AG09319 (cell line): Measurements from ENCODE around the gene RALGPS1.

Source experiments
- DNase-seq: peaks from one replicate; pipeline ENCODE4 v3.0.0-alpha.2; 2010; ENCODE audit warnings: low read depth; ENCODE audit errors: extremely low read depth
- TF ChIP-seq, protein P1 (sequence below): IDR thresholded peaks from 2 replicates; pipeline ENCODE4 v1.5.1; 2011; ENCODE audit warnings: low read depth, mild to moderate bottlenecking, inconsistent platforms, low read length, moderate library complexity

The RALGPS1 gene

GRCh38 chr9:127093319-127094020 is 178.9 kb downstream of the RALGPS1 start:
- DNase-seq = no peak
- TF ChIP-seq, protein P1, sequence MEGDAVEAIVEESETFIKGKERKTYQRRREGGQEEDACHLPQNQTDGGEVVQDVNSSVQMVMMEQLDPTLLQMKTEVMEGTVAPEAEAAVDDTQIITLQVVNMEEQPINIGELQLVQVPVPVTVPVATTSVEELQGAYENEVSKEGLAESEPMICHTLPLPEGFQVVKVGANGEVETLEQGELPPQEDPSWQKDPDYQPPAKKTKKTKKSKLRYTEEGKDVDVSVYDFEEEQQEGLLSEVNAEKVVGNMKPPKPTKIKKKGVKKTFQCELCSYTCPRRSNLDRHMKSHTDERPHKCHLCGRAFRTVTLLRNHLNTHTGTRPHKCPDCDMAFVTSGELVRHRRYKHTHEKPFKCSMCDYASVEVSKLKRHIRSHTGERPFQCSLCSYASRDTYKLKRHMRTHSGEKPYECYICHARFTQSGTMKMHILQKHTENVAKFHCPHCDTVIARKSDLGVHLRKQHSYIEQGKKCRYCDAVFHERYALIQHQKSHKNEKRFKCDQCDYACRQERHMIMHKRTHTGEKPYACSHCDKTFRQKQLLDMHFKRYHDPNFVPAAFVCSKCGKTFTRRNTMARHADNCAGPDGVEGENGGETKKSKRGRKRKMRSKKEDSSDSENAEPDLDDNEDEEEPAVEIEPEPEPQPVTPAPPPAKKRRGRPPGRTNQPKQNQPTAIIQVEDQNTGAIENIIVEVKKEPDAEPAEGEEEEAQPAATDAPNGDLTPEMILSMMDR = no peak

GRCh38 chr9:127095411-127095810 is 180.8 kb downstream of the RALGPS1 start:
- TF ChIP-seq, protein P1 = no peak
- DNase-seq = no peak

DNA sequence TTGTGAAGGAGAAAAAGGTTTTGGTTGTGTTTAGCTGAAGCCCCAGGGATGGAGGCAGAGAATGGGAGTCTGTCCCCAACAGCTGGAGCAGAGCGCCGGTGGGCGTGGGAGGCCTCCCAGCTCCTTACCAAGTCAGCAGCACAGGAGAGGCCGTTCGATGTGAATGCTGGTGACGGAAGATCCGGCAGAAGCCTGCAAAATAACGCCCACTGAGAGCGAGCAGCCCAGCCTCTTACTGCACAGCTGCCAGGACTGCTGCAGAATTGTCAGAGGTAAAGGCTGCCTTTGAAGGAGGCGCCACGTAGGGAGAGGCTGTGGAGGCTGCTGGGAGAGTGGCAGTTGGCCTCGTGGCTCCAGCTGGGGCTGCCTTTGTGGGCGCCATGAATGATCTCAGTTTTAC is 181.6 kb downstream of the RALGPS1 start:
- TF ChIP-seq, protein P1 = no peak
- no peak for DNase-seq

- DNase-seq = no peak
- TF ChIP-seq, protein P1 = no peak
Measured at GRCh38 chr9:127097683-127098082, 183.1 kb downstream of the RALGPS1 start.

DNA sequence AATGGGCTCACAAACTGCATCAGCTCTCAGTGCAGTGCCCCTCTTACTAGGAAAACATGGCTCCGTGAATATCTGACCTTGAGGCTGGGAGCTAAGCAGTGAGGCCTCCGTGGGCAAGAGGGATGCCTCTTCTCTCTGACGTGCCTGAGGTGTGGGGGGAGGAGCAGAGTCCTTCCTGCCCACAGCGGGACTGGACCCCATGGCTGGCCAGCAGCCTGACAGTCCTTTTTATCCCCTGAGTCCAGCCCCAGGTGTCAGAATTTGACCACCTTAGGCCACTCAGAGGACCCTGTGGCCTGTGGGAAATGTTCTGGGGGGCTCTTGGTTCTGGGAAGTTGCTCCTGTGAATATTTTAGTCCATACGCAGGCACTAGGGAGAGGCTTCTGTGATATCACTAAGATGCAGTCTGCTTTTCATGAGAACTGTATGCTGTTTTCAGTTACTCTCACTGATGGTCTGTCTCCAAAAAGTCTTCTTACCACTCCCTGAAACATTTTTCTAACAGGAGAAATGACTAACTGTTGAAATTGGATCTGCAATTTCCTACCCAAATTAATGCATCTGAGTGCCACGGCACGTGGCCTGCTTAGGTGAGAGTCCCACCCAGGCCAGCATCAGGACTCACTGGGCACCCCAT is 184.5 kb downstream of the RALGPS1 start:
- DNase-seq = no peak
- TF ChIP-seq, protein P1 = no peak

- TF ChIP-seq, protein P1 = no peak
Measured at GRCh38 chr9:127099664-127100063, 185.1 kb downstream of the RALGPS1 start.

GRCh38 chr9:127102176-127102575 is 187.6 kb downstream of the RALGPS1 start:
- TF ChIP-seq, protein P1 = no peak
- DNase-seq = no peak

More at GRCh38 chr9:127099664-127100063, 185.1 kb downstream of the RALGPS1 start:
- no peak for DNase-seq
